ENCODE measurements around the gene HECW1.

HECW1 gene

DNA sequence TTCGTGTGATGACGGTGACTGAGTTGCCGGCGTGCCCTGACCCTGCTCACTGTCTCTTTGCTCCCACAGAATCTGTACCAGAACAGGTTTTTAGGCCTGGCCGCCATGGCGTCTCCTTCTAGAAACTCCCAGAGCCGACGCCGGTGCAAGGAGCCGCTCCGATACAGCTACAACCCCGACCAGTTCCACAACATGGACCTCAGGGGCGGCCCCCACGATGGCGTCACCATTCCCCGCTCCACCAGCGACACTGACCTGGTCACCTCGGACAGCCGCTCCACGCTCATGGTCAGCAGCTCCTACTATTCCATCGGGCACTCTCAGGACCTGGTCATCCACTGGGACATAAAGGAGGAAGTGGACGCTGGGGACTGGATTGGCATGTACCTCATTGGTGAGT is 199.2 kb downstream of the HECW1 start:
- TF ChIP-seq FOXP2 (optimal IDR thresholded peaks at IDR 0.05; ENCODE audit: borderline replicate concordance, extremely low read depth, extremely low read length, insufficient read depth): no peak
- no peak for TF ChIP-seq POLR2AphosphoS5 (IDR thresholded peaks at IDR 0.05; ENCODE audit: low read depth, low read length)
- no peak for TF ChIP-seq TAF1 (IDR thresholded peaks at IDR 0.05; ENCODE audit: borderline replicate concordance, insufficient read depth, low read length)

DNA sequence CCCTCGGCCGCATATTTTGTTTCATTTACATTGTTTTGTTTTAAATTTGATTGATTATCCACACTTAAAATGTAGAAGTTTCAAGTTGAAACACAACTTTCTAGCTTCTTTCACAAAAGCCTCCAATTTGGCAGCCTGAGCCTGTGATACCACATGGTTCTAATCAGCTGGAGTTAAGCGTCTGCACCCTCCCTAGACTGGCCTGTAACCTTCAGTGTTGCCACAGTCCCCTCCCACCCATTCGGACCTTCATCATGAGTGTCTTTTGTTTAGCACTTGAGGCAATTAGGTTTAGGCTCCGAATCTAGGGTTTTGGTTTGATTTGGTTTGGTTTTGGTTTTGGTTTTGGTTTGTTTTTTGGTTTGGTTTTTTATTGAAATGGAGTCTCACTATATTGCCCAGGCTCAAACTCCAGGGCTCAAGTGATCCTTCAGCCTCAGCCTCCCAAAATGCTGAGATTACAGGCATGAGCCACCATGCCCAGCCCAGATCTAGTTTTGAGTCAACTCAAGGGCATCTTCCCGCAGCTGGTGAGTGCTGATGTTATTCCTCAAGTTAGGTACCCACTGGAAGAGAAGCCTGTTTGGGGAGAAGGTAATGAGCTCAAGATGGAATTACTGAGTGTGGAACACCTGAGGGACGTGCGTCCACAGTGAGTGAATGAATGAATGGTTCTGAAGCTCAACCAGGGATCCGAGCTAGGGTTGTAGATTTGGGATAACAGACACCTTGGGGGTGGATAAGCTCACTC is 201.4 kb downstream of the HECW1 start:
- TF ChIP-seq, protein P1, sequence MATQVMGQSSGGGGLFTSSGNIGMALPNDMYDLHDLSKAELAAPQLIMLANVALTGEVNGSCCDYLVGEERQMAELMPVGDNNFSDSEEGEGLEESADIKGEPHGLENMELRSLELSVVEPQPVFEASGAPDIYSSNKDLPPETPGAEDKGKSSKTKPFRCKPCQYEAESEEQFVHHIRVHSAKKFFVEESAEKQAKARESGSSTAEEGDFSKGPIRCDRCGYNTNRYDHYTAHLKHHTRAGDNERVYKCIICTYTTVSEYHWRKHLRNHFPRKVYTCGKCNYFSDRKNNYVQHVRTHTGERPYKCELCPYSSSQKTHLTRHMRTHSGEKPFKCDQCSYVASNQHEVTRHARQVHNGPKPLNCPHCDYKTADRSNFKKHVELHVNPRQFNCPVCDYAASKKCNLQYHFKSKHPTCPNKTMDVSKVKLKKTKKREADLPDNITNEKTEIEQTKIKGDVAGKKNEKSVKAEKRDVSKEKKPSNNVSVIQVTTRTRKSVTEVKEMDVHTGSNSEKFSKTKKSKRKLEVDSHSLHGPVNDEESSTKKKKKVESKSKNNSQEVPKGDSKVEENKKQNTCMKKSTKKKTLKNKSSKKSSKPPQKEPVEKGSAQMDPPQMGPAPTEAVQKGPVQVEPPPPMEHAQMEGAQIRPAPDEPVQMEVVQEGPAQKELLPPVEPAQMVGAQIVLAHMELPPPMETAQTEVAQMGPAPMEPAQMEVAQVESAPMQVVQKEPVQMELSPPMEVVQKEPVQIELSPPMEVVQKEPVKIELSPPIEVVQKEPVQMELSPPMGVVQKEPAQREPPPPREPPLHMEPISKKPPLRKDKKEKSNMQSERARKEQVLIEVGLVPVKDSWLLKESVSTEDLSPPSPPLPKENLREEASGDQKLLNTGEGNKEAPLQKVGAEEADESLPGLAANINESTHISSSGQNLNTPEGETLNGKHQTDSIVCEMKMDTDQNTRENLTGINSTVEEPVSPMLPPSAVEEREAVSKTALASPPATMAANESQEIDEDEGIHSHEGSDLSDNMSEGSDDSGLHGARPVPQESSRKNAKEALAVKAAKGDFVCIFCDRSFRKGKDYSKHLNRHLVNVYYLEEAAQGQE (IDR thresholded peaks at IDR 0.05; ENCODE audit: insufficient read depth in 1 of 2, low read depth in 2 of 2, low read length in 2 of 2): no peak
- TF ChIP-seq POLR2AphosphoS5 (IDR thresholded peaks at IDR 0.05; ENCODE audit: low read depth, low read length): no peak
- TF ChIP-seq SIN3A (IDR thresholded peaks at IDR 0.05; ENCODE audit: borderline replicate concordance, insufficient read depth, low read length): no peak
- TF ChIP-seq TAF1 (IDR thresholded peaks at IDR 0.05; ENCODE audit: borderline replicate concordance, insufficient read depth, low read length): no peak
- no peak for TF ChIP-seq FOXP2 (optimal IDR thresholded peaks at IDR 0.05; ENCODE audit: borderline replicate concordance, extremely low read depth, extremely low read length, insufficient read depth)

DNA sequence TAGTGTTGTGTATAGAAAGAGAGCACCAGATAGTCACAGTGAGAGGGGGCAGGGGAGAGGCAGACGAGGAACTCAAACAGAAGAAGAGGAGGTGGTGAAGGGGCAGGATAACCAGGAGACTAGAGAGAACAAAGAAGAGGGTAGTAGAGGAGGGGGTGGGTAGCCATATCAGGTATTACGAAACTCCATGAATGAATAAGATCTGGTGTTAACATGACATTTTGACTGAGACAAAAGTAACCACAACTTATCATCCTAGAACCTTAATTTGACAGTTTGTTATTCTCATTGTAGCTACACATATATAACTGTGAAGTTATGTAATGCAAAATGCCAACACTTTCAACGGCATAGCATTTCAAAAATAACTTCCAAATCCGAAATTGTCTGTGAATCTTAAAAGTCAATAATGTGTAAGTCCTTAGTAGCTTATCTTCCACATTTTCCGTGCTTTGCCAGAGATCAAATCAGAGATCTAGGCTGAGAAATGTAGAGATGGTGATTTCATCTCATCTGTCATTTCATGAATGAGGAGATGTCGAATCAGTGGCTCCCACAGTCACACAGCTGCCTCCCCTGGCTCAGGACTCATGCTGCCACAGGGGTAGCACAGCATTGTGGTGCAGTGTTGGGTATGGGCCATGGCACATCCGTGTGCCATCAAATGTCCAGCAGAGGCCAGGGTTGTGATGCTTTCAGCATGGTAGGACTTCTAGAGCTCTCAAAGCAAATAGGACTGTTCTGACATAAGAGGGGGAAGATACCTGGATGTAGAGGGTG is 202.1 kb downstream of the HECW1 start:
- TF ChIP-seq TAF1 (IDR thresholded peaks at IDR 0.05; ENCODE audit: borderline replicate concordance, insufficient read depth, low read length) (no peak), POLR2AphosphoS5 (IDR thresholded peaks at IDR 0.05; ENCODE audit: low read depth, low read length) (no peak), FOXP2 (optimal IDR thresholded peaks at IDR 0.05; ENCODE audit: borderline replicate concordance, extremely low read depth, extremely low read length, insufficient read depth) (no peak), SIN3A (IDR thresholded peaks at IDR 0.05; ENCODE audit: borderline replicate concordance, insufficient read depth, low read length) (no peak)
- TF ChIP-seq, protein P1 (IDR thresholded peaks at IDR 0.05; ENCODE audit: insufficient read depth in 1 of 2, low read depth in 2 of 2, low read length in 2 of 2): no peak

DNA sequence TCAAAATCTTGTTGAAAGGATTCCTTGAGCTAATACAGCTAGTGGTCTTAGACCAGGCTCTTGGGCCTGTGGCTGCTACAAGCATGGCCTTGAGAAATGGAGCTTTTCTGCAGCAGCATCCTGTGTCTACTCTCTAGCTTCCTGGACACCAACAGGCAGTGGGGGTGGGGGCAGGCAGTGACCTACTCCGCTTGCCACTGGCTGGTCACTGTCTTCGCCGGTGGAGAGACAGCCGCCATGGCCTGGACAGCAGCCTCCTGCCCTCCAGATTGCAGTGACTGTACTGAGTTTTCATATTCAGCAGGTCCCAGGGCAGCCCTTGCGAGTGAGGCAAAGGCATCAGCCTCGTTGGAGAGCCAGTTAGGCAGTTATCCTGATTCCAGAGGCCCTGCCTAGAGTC is 204.6 kb downstream of the HECW1 start:
- no peak for TF ChIP-seq FOXP2 (optimal IDR thresholded peaks at IDR 0.05; ENCODE audit: borderline replicate concordance, extremely low read depth, extremely low read length, insufficient read depth)

DNA sequence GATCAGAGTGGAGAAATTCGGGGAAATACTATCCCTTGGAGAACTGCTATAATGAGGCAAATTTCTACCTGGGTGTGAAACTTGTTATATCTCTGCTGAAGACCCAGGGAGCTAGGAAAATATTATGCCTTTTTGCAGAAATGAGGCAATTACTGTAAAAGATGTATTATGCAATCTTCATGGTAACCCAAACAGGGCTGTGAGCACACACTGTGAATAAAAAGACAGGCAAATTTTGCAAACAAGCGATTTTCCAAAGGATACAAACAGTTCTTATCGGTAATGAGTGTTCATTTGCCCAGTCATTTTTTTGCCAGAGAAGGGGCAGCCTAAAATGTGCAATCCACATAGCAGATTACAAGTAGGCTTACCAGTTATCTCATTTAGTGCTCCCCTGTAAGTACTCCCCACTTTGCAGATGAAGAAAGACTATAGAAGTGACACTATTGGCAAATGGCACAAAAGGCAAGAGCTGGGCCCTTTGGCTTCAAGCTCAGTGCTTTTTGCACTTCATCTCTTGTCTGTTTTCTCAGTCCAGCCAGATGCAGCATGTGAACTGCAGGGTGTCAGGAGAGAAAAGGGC is 205.8 kb downstream of the HECW1 start:
- TF ChIP-seq FOXP2 (optimal IDR thresholded peaks at IDR 0.05; ENCODE audit: borderline replicate concordance, extremely low read depth, extremely low read length, insufficient read depth) (no peak), POLR2AphosphoS5 (IDR thresholded peaks at IDR 0.05; ENCODE audit: low read depth, low read length) (no peak), SIN3A (IDR thresholded peaks at IDR 0.05; ENCODE audit: borderline replicate concordance, insufficient read depth, low read length) (no peak), TAF1 (IDR thresholded peaks at IDR 0.05; ENCODE audit: borderline replicate concordance, insufficient read depth, low read length) (no peak)
- TF ChIP-seq, protein P1 (IDR thresholded peaks at IDR 0.05; ENCODE audit: insufficient read depth in 1 of 2, low read depth in 2 of 2, low read length in 2 of 2): no peak
